DMS153 treated with DMSO at 0.1 percent for 48 hours (cell line): Measurements from ENCODE around the gene ACSS3.
A peak's percentile ranks its signal among the peaks of the same experiment; 100 is the strongest.
"Not testable (repeated sequence)": the region's sequence is repeated elsewhere in the genome, so short reads cannot be mapped to it uniquely, and the experiment has no call there.

Source experiments
- DNase-seq: peaks from one replicate; lab custom pipeline; 2025; ENCODE audit not compliant: unreplicated experiment; lab: John Stamatoyannopoulos, UW

ACSS3 gene

DNA sequence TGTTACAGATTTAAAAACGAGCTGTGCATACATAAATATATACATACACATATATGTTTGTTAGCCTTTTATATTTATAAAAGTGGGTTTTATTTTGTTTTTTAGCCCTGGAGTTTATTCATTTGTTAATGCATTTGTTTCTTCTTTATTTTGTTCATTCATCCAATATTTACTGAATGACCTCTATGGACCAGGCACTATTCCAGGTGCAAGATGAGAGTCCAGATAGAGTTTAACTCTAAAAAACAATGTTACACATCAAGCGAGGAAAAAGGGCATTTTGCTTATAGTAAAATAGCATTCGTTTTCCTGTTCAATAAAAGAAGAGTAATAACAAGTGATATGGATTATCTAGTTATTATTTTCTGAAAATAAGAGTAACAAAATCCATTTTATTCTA lies 14.2 kb downstream of the ACSS3 start:
- DNase-seq = no peak

DNA sequence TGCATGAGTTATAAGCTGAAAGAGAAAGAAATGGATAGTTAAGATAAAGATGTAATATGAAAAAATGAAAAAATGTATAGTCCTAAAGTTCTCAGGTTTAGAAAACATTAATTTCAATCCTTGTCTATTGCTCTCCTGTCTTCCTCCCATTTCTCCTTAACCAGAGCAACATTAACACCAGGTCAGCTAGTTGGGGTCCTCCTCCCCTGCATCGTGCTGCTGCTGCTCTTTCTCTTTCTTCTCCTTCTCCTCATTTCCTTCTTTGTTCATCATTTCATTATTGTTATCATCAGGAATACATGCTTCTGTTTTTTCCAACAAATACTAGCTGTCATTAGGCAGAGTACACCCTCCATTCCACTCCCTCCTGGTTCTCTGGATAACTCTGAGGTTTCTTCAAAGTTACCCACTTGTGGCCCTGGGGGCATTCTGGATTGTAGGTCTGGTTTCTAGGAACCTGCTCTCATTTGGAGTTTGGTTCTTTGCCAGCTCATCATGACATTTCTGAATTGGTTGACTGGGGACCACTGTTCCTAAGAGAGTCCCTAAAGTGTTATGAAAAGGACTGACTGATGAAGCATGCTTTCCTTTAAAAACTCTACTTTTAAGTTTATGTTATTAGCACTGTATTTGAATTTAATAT lies 17.0 kb downstream of the ACSS3 start:
- DNase-seq = no peak

DNA sequence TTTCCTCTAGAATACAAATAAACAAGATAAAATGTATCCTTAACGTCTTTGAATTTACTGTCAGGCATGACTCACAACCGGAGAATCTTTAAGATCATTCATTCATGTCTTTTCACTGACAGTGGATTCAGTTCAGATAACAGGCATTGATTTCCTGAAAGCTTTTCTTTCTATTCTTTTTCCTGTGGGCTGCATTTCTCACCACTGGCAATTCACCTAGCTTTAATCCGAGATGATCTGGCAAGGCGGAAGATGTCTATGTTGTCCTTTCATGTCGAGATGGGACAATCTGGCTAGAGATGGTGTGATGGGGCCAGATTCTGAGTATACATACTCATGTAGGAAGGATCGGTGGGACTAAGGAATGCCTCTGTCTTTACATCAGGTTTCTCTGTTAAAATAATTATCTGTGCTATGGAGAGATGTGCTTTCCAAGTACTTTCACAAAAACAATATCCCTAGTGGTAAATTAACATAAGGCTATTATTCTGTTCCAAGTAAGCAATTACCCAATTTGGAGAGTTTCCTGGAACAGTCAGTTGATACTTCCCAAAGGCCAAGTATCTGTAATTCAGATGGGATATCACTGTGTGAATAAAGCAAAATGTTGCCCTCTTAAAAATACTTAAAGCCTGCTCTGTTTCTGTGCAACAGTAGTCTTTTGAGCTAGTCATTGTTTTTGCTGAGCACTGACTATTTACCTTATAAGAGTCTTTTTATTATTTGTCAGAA lies 17.8 kb downstream of the ACSS3 start:
- no peak for DNase-seq

DNA sequence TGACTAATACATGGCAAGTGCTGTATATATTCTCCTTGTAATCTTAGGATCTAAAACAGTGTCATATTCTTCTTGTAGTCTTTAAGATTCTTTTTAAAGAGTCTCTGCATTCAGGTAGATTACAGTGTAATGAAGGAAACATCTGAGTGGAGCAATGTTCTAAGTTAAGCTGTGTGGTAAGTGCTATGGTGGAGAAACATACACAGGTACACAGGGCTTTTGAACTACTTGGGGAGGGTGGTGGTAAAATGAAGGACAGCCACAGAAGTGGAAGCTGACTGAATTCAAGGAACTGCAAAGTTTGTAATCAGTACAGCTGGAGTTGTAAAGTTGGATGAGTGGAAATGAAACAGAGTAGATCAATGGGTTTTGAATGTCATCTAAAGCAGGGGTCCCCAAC lies 27.8 kb downstream of the ACSS3 start:
- DNase-seq = no peak

DNA sequence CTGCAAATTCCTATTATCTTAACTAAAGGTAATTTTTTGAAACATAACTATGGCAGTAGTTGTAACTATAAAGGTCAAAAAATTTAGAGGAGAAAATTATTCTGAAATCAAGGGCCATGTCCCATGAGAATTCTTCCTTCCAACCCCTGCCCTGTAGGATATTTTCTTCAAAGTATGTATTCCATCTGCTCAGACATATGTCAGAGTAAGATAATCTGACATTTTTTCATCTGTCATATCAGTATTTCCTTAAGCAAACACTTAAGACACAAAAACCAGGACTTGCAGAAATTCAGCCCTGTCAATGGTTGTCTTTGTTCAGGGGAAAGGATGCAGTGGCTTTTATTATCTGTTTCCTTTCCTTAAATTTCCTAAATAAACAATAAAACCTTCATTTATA lies 36.3 kb downstream of the ACSS3 start:
- DNase-seq = no peak

DNA sequence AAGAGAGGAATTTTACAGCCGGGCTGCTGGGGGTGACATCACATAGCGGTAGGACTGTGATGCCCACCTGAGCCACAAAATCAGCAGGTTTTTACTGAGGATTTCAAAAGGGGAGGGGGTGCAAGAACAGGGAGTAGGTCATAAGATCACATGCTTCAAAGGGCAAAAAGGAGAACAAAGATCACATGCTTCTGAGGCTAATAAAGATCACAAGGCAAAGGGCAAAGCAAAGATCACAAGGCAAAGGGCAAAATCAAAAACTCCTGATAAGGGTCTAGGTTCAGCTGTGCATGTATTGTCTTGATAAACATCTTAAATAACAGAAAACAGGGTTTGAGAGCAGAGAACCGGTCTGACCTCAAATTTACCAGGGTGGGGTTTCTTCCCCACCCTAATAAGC lies 41.2 kb downstream of the ACSS3 start:
- DNase-seq = not testable (repeated sequence)

GRCh38 chr12:81120961-81121360 lies 43.1 kb downstream of the ACSS3 start:
- DNase-seq = no peak

DNA sequence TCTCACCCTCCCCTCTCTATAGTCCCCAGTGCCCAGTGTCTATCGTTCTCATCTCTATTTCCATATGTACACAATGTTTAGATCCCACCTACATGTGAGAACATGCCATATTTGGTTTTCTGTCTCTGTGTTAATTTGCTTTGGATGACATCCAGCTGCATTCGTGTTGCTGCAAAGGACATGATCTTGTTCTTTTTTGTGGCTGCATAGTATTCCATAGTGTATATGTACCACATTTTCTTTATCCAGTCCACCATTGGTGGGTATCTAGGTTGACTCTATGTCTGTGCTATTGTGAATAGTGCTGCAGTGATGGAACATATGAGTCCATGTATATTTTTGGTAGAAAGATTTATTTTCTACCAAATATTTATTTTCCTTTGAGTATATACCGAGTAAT lies 45.7 kb downstream of the ACSS3 start:
- no peak for DNase-seq

DNA sequence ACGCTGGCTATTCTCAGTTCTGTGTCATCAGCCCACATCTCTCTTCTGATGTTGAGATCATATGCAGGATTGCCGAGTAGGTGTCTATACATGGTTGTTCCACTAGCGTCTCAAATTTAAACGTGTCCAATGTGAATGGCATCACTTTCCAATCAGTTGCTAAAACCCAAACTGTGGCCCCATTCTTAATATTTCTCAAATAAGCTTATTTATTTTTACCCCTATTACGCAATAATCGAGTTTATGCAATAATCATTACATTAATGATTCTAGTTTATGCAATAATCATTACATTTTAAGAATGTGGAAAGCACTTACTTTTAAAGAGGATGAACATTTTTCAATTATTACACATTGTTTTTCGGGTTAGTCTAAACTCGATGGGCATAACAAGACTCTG lies 47.8 kb downstream of the ACSS3 start:
- no peak for DNase-seq

DNA sequence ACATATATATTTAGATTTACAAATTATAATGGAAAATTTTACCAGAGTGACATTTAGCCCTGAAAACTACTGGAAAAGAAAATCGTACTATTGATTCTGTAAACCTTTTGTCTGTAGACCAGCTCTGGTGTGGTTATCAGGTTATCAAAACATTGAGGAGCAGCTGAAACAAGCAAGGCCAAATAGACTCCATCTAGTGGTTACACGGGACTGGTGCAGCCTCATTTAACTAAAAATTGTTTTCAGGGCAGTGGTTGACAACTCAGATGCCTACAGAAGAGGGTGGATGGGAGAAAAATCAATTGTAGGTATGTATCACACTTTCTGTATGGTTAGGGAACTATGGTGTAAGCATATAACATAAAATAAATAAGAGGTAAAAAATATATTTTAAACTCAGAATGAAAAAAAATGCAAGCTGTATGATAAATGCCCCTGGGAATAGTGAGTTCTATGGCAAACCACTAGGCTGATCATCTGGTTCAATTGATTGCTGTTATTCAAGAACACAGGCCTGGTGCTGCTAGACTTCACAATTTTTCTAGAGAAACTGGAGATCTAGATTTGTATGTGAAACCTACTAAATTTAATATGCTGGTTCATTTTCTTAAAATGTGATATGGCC lies 51.2 kb downstream of the ACSS3 start:
- peak; percentile 56 for DNase-seq

DNA sequence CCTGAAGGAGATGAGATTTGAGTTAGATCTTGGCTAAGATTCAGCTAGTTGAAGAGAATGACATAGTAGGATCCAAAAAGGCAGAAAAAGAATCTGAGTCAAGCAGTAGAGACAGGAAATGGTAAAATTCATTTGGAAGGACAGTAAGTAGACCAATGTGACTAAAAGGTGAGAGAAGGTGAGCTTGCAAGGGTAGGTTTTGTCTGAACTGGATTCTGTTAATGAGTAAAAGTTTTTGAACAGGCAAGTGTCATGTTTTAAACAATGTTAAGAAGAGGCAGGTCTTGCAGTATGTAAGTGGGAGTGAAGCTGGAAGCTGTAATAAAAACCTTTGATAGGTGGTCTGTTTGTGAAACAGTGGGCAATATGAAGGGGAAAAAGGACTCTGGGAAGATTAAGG lies 58.6 kb downstream of the ACSS3 start:
- DNase-seq = no peak

GRCh38 chr12:81137801-81138200 lies 59.9 kb downstream of the ACSS3 start:
- DNase-seq = no peak

DNA sequence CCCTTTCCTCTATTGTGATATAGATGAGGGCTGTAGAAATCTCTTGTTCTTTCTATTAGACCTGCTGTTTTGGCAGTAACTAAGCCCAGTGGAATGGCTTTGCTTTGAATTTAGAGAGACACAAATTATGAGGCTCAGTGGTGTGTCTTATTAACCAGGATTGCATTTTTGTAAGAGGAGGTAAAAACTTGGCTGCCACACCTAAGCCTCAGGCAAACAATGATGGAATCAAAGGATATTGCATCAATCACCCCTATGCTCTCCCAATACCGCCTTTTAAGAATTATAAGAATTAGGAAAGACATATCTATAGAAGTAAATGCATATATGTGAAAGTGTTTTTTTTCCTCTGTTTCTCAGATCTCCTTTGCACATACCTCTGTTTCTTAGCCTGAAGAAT lies 63.3 kb downstream of the ACSS3 start:
- no peak for DNase-seq

DNA sequence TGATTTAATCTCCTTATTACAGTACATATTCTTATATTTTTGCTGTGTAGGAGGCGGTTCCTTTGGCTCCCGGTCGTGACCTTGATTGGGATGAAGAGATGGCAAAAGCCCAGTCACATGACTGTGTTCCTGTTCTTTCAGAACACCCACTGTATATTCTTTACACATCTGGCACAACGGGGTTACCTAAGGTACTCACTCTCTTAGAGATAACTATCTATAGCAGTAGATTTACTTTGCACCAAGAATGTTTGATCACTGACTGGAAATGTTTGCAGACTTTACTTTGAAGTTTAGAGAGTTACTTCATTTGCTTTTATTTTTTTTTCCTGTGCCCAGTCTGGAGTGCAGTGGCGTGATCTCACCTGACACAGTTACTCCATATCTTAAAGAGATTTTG lies 65.2 kb downstream of the ACSS3 start:
- no peak for DNase-seq

- DNase-seq = no peak
Measured at GRCh38 chr12:81146228-81147225, 68.6 kb downstream of the ACSS3 start.

GRCh38 chr12:81147292-81147919 lies 69.5 kb downstream of the ACSS3 start:
- DNase-seq = no peak

DNA sequence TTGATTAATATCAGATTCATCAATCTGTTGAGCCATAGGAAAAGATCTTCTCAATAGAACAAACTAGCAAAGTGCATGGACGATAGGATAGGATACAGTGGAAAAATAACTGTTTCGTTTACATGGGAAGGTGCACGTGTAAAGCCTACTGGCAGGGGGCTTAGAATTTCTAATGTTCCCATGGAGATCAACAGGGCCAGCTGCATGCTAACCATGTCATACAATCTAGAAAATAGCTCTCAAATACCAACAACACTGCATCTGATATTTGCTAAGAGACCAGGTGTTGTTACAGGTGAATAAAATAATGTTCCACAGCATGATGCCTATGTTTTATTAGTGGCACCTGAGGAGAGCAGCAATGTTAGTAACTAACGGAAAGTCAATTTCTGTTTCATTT lies 72.5 kb downstream of the ACSS3 start:
- peak; percentile 34 for DNase-seq

DNA sequence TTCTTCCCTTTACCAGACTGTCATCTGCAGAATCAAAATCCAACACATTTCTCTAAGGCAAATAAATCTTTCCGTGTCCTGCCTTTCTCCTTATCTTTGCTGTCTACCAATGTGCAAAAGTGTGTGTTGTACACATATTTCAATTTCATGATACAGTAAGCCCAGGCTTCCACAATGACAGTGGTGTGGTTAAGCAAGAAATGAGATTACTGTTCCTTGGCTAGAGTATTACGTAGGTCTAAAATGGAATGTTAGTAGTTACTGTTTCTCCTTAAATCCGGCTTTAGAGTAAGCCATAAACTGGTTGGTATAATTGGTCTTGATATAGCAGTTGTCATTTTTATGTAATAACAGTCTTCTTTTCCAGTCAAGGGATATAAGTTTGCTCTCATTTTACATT lies 82.0 kb downstream of the ACSS3 start:
- no peak for DNase-seq

DNA sequence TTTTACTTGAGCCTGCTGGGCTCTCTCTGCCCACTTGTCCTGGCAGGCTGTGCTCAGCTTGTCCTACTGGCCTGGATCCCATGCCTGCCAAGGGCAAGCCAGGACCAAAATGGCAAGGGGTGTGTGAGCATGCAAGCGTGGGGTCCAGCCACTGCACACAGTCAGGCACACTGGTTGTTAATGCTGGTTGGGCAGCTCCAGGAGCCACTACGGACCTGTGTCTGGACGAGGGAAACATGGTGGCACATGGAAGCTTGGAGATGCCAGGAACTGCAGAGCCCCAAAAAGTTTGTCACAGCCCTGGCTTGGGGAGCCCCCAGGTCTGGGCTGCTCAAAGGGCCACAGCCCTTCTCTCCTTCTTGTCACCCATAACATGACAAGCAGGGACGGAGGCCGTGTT lies 83.8 kb downstream of the ACSS3 start:
- no peak for DNase-seq

DNA sequence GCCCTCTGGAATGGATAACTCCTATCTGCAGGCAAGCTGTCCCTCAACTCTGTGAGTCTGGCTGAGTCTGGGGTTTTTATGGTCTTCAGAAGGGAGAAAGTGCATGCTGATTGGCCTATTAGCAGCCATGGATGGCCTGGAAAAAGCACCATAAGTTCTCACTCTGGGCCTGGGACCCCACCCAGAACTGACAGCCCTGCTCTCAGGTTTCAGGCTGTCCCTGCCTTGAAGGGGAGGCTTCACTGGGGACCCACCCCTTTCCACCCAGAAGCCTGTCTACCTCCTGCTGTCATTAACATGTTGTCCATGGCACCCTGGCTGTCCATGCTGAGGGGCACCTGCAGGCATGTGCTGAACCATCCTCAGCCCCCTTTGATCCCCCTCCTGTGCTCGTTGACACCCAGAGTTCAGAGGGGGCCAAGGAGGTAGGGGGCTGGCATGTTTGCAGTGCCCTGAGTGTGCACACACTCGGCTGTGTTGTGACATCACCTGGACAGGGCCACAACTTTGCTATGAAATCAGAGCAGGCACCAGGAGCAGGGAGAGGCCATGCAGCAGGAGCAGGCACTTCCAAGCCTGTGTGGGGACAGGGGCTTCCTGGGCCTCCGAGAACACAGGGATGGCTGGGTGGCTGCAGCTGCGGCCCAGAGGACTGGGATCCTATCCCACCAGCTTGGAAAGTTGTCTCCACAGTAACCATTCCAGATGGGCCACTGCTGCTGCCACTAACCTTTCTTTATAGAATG lies 84.7 kb downstream of the ACSS3 start:
- no peak for DNase-seq
